ENCODE results near the gene RAB40C. TPM values are rescaled to one million over a fixed set of nuclear protein-coding genes. Genes with fewer than 3 reads are reported as not detected.

Gene RAB40C
- polyA plus RNA-seq, 3 donors = 14.3 to 32.5 (median 23.6) TPM

DNA sequence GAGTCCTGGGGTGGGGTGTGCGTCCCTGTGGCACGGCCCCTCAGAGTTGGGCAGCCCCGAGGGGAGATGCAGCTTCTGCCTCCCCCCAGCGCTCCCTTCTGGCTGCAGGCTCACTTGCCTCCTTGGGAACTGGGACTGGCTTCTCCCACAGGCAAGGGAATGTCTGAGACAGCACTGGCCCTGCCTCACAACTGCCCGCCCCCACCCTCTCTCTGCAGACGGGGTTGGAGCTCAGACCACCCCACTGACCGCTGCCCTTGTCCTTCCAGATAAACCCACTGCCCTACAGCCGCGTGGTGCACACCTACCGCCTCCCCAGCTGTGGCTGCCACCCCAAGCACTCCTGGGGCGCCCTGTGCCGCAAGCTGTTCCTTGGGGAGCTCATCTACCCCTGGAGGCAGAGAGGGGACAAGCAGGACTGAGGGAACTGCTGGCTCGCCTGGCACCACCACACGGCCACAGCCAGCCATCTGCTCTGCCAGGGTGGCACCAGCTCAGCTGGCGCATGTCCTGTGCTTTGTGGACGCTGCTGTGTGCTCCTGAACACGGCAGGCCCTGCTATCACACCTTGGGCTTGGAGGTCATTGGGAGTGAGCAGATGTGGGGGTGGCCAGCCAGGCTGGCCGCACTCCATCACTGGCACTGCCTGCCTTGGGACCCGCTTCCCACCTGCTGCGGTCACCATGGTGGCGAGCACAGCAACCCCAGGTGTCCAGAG is 7.1 kb upstream of the RAB40C start:
- no peak for DNase-seq (ENCODE audit: extremely low read depth in 1 of 11, low read depth in 9 of 11, low spot score in 4 of 11)

DNA sequence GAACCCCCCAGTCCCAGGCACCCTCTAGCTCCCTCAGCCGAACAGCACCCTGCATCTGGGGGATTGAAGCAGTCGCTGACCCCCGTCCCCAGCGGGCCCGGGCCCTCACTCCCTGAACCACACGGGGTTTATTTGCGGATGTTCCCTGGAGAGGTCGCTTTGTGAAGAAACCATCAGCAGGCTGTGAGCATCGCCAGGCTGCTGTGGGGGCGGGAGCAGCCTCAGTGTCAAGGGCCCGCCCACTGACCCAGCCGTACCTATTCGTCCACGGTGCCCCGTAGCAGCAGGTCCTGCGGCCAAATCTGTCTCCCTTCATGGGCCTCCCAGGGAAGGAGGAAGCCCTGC is 6.4 kb upstream of the RAB40C start:
- no peak for DNase-seq (ENCODE audit: extremely low read depth in 1 of 11, low read depth in 9 of 11, low spot score in 4 of 11)

DNA sequence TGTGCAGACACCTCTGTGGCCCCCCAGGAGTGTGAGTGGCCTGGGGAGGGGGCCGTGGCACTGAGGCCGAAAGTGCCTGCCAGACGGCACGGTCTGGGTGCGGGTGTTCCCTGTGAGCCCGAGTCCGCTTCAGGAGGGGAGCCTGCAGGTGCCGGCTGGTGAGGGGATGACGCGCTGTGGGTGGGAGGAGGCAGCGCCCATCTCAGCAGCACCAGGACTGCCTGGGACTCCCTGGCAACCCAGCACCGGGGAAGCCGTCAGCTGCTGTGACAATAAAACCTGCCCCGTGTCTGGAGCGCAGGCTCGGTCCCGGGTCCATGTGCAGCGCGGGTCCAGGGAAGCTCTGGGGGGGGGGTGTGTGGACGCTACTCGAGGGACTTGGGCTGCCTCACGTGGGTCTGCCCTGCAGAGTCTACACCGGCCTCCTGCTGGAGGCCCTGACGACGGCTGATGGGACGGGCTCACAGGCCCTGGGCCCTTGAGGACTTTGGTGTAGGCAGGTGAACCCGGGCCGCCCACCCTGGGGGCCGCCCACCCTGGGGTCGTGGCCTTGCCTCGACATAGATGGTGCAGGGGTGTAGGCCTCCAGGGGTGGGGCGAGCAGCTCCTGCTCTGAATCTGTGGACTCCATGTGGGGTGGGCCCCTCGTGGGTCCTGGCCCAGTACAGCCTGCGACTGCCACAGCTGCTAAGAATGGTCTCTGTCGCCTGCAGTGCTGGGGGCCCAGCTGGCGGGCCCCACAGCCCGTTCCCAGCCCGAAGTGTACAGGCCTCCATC is 5.9 kb upstream of the RAB40C start:
- DNase-seq (ENCODE audit: extremely low read depth in 1 of 11, low read depth in 9 of 11, low spot score in 4 of 11) = no peak

DNA sequence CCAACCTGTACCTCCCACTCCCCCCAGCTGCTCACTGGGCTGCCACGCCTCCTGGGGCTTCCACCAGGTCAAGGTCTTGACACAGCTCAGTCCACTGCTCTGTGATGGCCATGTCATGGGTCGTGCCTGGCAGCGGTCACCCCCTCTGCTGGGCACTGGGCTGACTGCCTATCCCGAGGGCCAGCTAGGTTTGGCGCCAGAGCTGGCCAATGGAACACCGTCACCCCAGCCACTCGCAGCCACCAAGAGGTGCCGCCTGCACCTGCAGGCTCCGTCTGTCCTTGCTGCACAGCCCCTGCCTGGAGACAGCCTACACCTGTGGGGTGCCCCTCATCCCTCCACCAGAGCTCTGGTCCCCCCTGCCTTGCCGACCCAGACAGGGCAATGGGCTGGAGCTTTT is 4.5 kb upstream of the RAB40C start:
- DNase-seq (ENCODE audit: extremely low read depth in 1 of 11, low read depth in 9 of 11, low spot score in 4 of 11) = no peak

- no peak for DNase-seq (ENCODE audit: extremely low read depth in 1 of 11, low read depth in 9 of 11, low spot score in 4 of 11)
These were observed 3.7 kb upstream of the RAB40C start for GRCh38 chr16:586047-586644.

- no peak for DNase-seq (ENCODE audit: extremely low read depth in 1 of 11, low read depth in 9 of 11, low spot score in 4 of 11)
These were observed 2.9 kb upstream of the RAB40C start for GRCh38 chr16:586645-587590.

DNA sequence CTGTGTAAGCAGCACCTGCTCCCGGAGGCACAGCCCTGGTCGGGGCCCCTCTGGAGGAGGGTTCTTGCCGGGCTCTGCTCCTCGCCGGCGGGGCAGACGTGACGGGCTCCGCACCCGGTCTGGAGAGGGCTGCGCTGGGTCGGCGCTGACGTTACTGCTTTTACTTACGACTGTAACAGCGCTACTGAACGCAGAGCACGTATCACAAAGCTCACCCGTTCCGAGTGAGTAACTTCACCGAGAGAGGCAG is 1.3 kb upstream of the RAB40C start:
- DNase-seq (ENCODE audit: extremely low read depth in 1 of 11, low read depth in 9 of 11, low spot score in 4 of 11) = peak in 1 of 11 donors; percentile 50

GRCh38 chr16:588889-589657 is 793 bp upstream of the RAB40C start:
- peak; percentile 85 to 97 (median 94) for DNase-seq (ENCODE audit: extremely low read depth in 1 of 11, low read depth in 9 of 11, low spot score in 4 of 11)

GRCh38 chr16:590188-590814 is 435 bp downstream of the RAB40C start:
- no peak for DNase-seq (ENCODE audit: extremely low read depth in 1 of 11, low read depth in 9 of 11, low spot score in 4 of 11)

DNA sequence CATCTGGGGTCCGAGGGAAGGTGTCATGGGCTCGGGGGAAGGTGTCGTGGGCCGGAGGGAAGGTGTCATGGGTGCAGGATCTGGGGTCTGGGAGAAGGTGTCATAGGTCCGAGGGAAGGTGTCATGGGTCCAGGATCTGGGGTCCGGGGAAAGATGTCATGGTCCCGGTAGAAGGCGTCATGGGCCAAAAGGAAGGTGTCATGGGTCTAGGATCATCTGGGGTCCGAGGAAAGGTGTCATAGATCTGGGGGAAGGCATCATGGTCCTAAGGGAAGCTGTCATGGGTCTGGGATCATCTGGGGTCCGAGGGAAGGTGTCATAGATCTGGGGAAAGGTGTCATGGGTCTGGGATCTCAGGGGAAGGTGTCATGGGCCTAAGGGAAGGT is 942 bp downstream of the RAB40C start:
- DNase-seq (ENCODE audit: extremely low read depth in 1 of 11, low read depth in 9 of 11, low spot score in 4 of 11) = no peak

DNA sequence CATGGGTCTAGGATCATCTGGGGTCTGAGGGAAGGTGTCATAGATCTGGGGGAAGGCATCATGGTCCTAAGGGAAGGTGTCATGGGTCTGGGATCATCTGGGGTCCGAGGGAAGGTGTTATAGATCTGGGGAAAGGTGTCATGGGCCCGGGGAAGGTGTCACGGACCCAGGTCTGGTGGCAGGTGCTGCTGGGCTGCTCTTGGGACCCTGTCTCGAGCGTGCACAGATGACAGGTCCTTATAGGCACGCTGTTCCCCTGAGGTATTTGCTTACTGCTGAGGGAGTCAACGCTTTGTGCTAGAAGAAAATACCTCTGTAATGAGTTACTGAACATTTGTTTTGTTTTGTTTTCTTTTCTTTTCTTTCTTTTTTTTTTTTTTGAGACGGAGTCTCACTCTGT is 1.4 kb downstream of the RAB40C start:
- no peak for DNase-seq (ENCODE audit: extremely low read depth in 1 of 11, low read depth in 9 of 11, low spot score in 4 of 11)

DNA sequence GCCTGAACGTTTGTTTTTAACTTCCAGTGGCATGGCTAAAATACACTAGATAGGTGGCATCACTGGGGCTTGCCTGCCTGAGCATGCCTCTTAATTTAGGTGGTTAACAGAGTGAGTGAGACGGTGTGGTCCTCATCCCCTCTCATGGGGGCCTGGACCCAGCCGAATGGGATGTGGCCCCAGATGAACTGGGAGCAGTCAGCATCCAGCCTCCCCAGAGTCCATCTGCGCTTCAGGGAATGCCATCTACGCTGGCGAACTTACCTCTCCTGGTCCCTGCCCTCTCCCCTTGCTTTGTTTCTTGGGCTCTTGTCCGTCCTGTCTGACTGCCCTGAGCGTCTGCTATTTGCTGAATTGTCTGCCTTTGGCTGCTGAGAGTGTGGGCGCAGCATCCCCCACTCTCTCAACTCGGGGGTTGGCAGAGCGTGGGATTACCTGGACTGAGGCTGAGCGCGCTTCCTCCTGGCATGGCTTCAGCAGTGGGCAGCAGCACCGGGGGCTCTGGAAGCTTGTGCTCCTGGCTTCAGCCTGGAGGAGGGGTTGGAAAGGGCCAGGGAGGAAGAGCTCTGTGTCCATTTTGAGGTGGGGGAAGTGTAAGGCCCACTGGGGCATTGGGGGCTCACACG is 2.1 kb downstream of the RAB40C start:
- DNase-seq (ENCODE audit: extremely low read depth in 1 of 11, low read depth in 9 of 11, low spot score in 4 of 11) = no peak

- DNase-seq (ENCODE audit: extremely low read depth in 1 of 11, low read depth in 9 of 11, low spot score in 4 of 11) = no peak
These were observed 2.8 kb downstream of the RAB40C start for GRCh38 chr16:592518-593306.

GRCh38 chr16:593406-593805 is 3.5 kb downstream of the RAB40C start:
- DNase-seq (ENCODE audit: extremely low read depth in 1 of 11, low read depth in 9 of 11, low spot score in 4 of 11) = no peak

DNA sequence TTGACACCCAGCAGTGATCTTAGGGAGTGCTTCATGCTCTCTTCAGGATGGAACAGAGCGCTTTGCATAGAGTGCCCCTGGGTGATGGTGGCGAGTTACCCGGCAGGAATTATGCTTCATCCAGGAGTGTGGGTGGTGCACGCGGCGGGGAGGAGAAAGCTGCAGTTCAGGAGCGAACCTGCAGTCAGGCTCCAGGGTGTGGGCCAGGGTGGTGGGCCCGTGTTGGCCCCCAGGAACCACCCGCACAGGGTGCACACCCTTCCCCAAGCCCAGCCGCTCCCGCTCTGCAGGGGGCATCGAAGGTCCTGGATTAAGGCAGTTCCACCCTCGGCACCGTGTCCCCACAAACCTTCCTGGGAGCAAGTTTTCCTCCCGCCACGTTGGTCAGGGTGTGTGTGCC is 3.9 kb downstream of the RAB40C start:
- no peak for DNase-seq (ENCODE audit: extremely low read depth in 1 of 11, low read depth in 9 of 11, low spot score in 4 of 11)

- no peak for DNase-seq (ENCODE audit: extremely low read depth in 1 of 11, low read depth in 9 of 11, low spot score in 4 of 11)
These were observed 5.2 kb downstream of the RAB40C start for GRCh38 chr16:595094-595528.
